Heart left ventricle (tissue), 16 donors: Measurements from ENCODE around the gene RPA1. TPM values are rescaled to one million over a fixed set of nuclear protein-coding genes. Genes with fewer than 3 reads are reported as not detected.

Source experiments
- ATAC-seq, 4 donors: fragments of 200-7000 bp; cut with Tn5 transposase; one replicate each; pipeline ENCODE4 v1.9.1; 2020 to 2022; ENCODE audit warnings: moderate library complexity in 4 of 4, mild to moderate bottlenecking in 3 of 4, moderate number of reproducible peaks in 1 of 4
- DNase-seq, 5 donors: peaks; one replicate each; pipeline ENCODE4 v3.0.0-alpha.2; 2020
- H3K27ac ChIP-seq, 12 donors: fragments of 200-600 bp; sonication (generic) in 4 of 12; one replicate each; pipeline versions ENCODE4 v1.5.0 to v1.8.0; 2016 to 2022; ENCODE audit warnings: mild to moderate bottlenecking in 2 of 12
- H3K27me3 ChIP-seq, 9 donors: fragments of 200-600 bp; sonication (generic) in 2 of 9; one replicate each; pipeline versions ENCODE4 v1.5.1 to v1.8.0; 2016 to 2022; ENCODE audit warnings: mild to moderate bottlenecking in 3 of 9
- H3K36me3 ChIP-seq, 9 donors: fragments of 200-600 bp; sonication (generic) in 2 of 9; one replicate each; pipeline versions ENCODE4 v1.5.0 to v1.8.0; 2018 to 2022; ENCODE audit warnings: mild to moderate bottlenecking in 2 of 9
- H3K4me1 ChIP-seq, 12 donors: fragments of 200-600 bp; sonication (generic) in 4 of 12; one replicate each; pipeline versions ENCODE4 v1.5.0 to v1.8.0; 2016 to 2022; ENCODE audit warnings: mild to moderate bottlenecking in 3 of 12
- H3K4me3 ChIP-seq, 12 donors: fragments of 200-600 bp; sonication (generic) in 4 of 12; one replicate each; pipeline versions ENCODE4 v1.5.0 to v1.8.0; 2017 to 2022; ENCODE audit warnings: mild to moderate bottlenecking in 9 of 12, moderate library complexity in 4 of 12
- H3K9me3 ChIP-seq, 12 donors: fragments of 200-600 bp; sonication (generic) in 4 of 12; one replicate each; pipeline versions ENCODE4 v1.5.0 to v1.8.0; 2016 to 2022; ENCODE audit warnings: mild to moderate bottlenecking in 1 of 12
- CTCF ChIP-seq, 12 donors: fragments of 200-600 bp; sonication (generic) in 4 of 12; IDR thresholded peaks; one replicate each; pipeline versions ENCODE4 v1.5.0 to v1.8.0; 2018 to 2022; ENCODE audit warnings: antibody characterized with exemption in 12 of 12, mild to moderate bottlenecking in 5 of 12
- POLR2A ChIP-seq, 2 donors: fragments of 450-650 bp; IDR thresholded peaks; one replicate each; pipeline ENCODE4 v1.6.1; 2017; ENCODE audit warnings: antibody characterized with exemption in 2 of 2, mild to moderate bottlenecking in 2 of 2, moderate library complexity in 2 of 2
- WGBS, 4 donors: extraction: QIAGEN DNeasy Blood & Tissue Kit in 2 of 4; methylation state at CpG; one replicate each; pipeline versions ENCODE4 v1.1.5 to v1.1.7; 2013 to 2018; 5-methylcytosine and 5-hydroxymethylcytosine counted together
- intact Hi-C, 10 donors: fragments of 100-400 bp; cut with DNase I; formaldehyde crosslinking; loops; one replicate each; pipeline versions ENCODE4 v1.11.1 to v1.14.2; 2022
- polyA plus RNA-seq, 2 donors: library from polyadenylated mRNA; stranded (reverse); fragments of 200-250 nt; gene quantifications; one replicate each; pipeline ENCODE4 v1.2.3, GENCODE V29; 2013
- total RNA-seq, 9 donors: library from RNA; depleted of rRNA in 2 of 9; stranded (reverse); fragments of >200 nt in 2 of 9; fragmentation: NEBNext Ultra II Directional in 3 of 9; extraction: Animal tissue kit (Norgen Biotek cat#: 25700) in 3 of 9; gene quantifications; one replicate each; pipeline versions ENCODE4 v1.1.0 to v1.2.4, GENCODE V29; 2016 to 2023
- donor health status: ischemic (EF 13 %, LVEDD 7.1; RV severe dilation, severe dysfunction).
- donor health status: healthy with polysubstance abuse.
- donor health status: DM: no; HTN: yes; CAD: no.
- donor health status: DM: no; HTN: no; CAD: no.
- donor health status: ischemic (EF 25% LVEDD 6.9; RV normal size, moderate dysfunction).
- donor health status: ischemic (EF 25% LVEDD 5.7; RV mildly dilated, moderate dysfunction).
- donor health status: healthy.
- donor health status: DM: yes; HTN: yes; CAD: no.
- donor health status: ischemic (EF 35%, LVEDD 5.7; RV mildly dilated, moderate dysfunction).
- donor health status: nonischemic (EF 11% LVEDD 7.7; RV severe dilation, severe dysfunction).
- donor health status: DM: yes; HTN: yes; CAD: no.
- donor health status: PGD.
- donor health status: ischemic (EF 29% LVEDD 5.4; RV normal size, mild dysfunction).
- donor health status: nonischemic (EF 23%, LVEDD 6.1; RV moderate dilation, normal function).

RPA1 gene
- total and polyA plus RNA-seq, 11 donors = 10.4 to 87.4 (median 57.3) TPM

GRCh38 chr17:1936766-1937165 lies 107.0 kb downstream of the RPA1 start:
- no peak for TF ChIP-seq POLR2A (IDR thresholded peaks at IDR 0.05)
- TF ChIP-seq CTCF (IDR thresholded peaks at IDR 0.05) = no peak
- DNase-seq (no peak), ATAC-seq (no peak)
- Histone ChIP-seq H3K36me3 (peaks cover 0 to 4% (median 0%) of the 10 kb centered on the region in 9 donors), H3K27me3 (no peaks in the 10 kb centered on the region), H3K4me3 (no peak overlapping the region), H3K9me3 (no peaks in the 10 kb centered on the region), H3K4me1 (peaks cover 0 to 22% (median 5%) of the 10 kb centered on the region in 12 donors), H3K27ac (no peak overlapping the region)
- intact Hi-C loops = no loop called here
- WGBS, 4 donors = 80 to 93% (median 89%) methylated on average over 5 to 28 of the region's 28 CpGs

GRCh38 chr17:1937461-1937860 lies 107.7 kb downstream of the RPA1 start:
- peaks cover 0 to 4% (median 0%) of the 10 kb centered on the region in 9 donors for H3K36me3 ChIP-seq
- no peak for DNase-seq
- intact Hi-C loops = no loop called here
- TF ChIP-seq CTCF (IDR thresholded peaks at IDR 0.05) = no peak
- TF ChIP-seq POLR2A (IDR thresholded peaks at IDR 0.05) = no peak
- no peaks in the 10 kb centered on the region for H3K9me3 ChIP-seq
- no peak for ATAC-seq
- H3K27ac ChIP-seq = no peak overlapping the region
- no peaks in the 10 kb centered on the region for H3K27me3 ChIP-seq
- no peak overlapping the region for H3K4me3 ChIP-seq
- peaks cover 0 to 15% (median under 1%) of the 10 kb centered on the region in 12 donors for H3K4me1 ChIP-seq
- WGBS, 4 donors = 93 to 96% (median 94%) methylated on average over 10 to 25 of the region's 25 CpGs

DNA sequence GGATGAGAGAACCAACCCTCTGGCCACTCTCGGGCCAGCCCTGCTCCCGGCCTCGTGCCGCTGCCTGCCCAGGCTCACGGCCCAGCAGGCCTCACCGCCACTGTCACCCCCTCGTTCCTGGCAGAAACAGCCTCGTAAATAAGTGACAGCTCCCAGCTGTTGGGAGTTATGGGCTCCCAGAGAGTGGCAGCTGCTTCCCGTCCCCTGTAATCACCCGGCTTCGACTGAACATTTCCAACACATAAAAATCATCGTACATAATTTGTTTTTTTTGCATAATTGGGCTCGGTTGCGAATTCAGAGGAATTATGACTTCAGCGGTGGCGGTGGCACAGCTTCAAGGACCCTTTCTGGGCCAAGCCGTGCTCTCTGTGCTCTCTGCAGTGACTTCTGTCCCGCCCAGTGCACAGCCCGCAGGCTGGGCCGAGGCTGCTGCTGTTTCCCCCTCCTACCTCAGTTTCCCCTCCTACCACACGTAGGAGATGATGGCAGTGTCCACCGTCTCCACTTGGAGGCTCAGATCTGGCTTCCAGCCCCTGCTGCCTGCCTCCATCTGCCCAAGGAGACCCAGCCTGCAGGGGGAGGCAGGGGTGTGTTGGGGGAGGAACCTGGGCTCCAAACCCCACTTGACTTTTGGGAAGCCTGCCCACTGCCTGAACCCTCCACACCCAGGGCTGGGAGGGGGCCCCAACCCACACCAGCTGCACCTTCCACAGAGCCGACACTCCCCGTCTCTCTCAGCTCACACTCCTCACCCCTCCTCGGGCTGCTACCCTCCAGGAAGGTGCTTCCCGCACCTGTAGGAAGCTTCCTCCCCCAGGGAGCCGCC lies 110.4 kb downstream of the RPA1 start:
- Histone ChIP-seq H3K27me3 (no peaks in the 10 kb centered on the region), H3K4me1 (peaks cover 0 to 19% (median 0%) of the 10 kb centered on the region in 12 donors), H3K4me3 (no peak overlapping the region), H3K9me3 (no peaks in the 10 kb centered on the region), H3K27ac (no peak overlapping the region), H3K36me3 (peaks cover 0 to 4% (median 0%) of the 10 kb centered on the region in 9 donors)
- intact Hi-C loops = no loop called here
- TF ChIP-seq POLR2A (IDR thresholded peaks at IDR 0.05) = no peak
- TF ChIP-seq CTCF (IDR thresholded peaks at IDR 0.05) = no peak
- ATAC-seq (no peak), DNase-seq (no peak)
- WGBS, 4 donors = 71 to 75% (median 72%) methylated on average over 25 to 27 of the region's 27 CpGs

GRCh38 chr17:1940810-1941185 lies 111.0 kb downstream of the RPA1 start:
- ATAC-seq = no peak
- intact Hi-C loops = no loop called here

More at GRCh38 chr17:1940810-1941185, 111.0 kb downstream of the RPA1 start:
- H3K9me3 ChIP-seq = no peaks in the 10 kb centered on the region
- peaks cover 0 to 20% (median 0%) of the 10 kb centered on the region in 12 donors for H3K4me1 ChIP-seq
- 78 to 90% (median 81%) methylated on average over 10 of the region's 10 CpGs for WGBS, 4 donors
- no peak for TF ChIP-seq POLR2A (IDR thresholded peaks at IDR 0.05)
- TF ChIP-seq CTCF (IDR thresholded peaks at IDR 0.05) = no peak
- no peak for DNase-seq
- no peak overlapping the region for H3K4me3 ChIP-seq
- peaks cover 0 to 4% (median 0%) of the 10 kb centered on the region in 9 donors for H3K36me3 ChIP-seq
- no peak overlapping the region for H3K27ac ChIP-seq
- H3K27me3 ChIP-seq = no peaks in the 10 kb centered on the region
